T-helper 2 cell treated with Interferon-gamma antibody and Interleukin-4, amounts not matched to agents 5 μg/mL and 100 μg/mL, for 36 hours (primary cell): Measurements from ENCODE around the gene KIRREL3.

ENCODE experiments used
- DNase-seq: peaks from one replicate; pipeline ENCODE4 v3.0.0; 2021; ENCODE audit warnings: low spot score
- H3K27ac Mint-ChIP-seq: one replicate; pipeline ENCODE4 v1.8.0; 2021; ENCODE audit warnings: mild to moderate bottlenecking, mixed read lengths
- H3K27me3 Mint-ChIP-seq: one replicate; pipeline ENCODE4 v1.8.0; 2021; ENCODE audit warnings: low read depth, mixed read lengths
- H3K36me3 Mint-ChIP-seq: one replicate; pipeline ENCODE4 v1.8.0; 2021; ENCODE audit warnings: low read depth, mixed read lengths
- H3K4me1 Mint-ChIP-seq: one replicate; pipeline ENCODE4 v1.8.0; 2021; ENCODE audit warnings: low read depth, mixed read lengths
- H3K4me3 Mint-ChIP-seq: one replicate; pipeline ENCODE4 v1.8.0; 2022; ENCODE audit warnings: mild to moderate bottlenecking, moderate library complexity, mixed read lengths
- H3K9me3 Mint-ChIP-seq: one replicate; pipeline ENCODE4 v1.8.0; 2021; ENCODE audit warnings: mixed read lengths

KIRREL3 gene

GRCh38 chr11:126718276-126718675 lies 282.3 kb downstream of the KIRREL3 start:
- Mint-ChIP-seq H3K27ac (no peak overlapping the region), H3K27me3 (peaks cover 2% of the 10 kb centered on the region), H3K4me1 (no peaks in the 10 kb centered on the region)

GRCh38 chr11:126716456-126717083 lies 284.0 kb downstream of the KIRREL3 start:
- Mint-ChIP-seq H3K27ac (no peak overlapping the region), H3K36me3 (no peaks in the 10 kb centered on the region), H3K27me3 (peaks cover 6% of the 10 kb centered on the region), H3K4me3 (no peak overlapping the region), H3K4me1 (no peaks in the 10 kb centered on the region), H3K9me3 (no peaks in the 10 kb centered on the region)
- peak; percentile 6 for DNase-seq

More at GRCh38 chr11:126718276-126718675, 282.3 kb downstream of the KIRREL3 start:
- no peak overlapping the region for H3K4me3 Mint-ChIP-seq
- H3K36me3 Mint-ChIP-seq = no peaks in the 10 kb centered on the region
- no peak for DNase-seq
- no peaks in the 10 kb centered on the region for H3K9me3 Mint-ChIP-seq

- no peaks in the 10 kb centered on the region for H3K4me1 Mint-ChIP-seq
Measured at GRCh38 chr11:126713806-126714205, 286.8 kb downstream of the KIRREL3 start.

GRCh38 chr11:126711977-126712625 lies 288.5 kb downstream of the KIRREL3 start:
- Mint-ChIP-seq H3K36me3 (no peaks in the 10 kb centered on the region), H3K4me3 (no peak overlapping the region), H3K27ac (no peak overlapping the region), H3K9me3 (no peaks in the 10 kb centered on the region), H3K4me1 (no peaks in the 10 kb centered on the region), H3K27me3 (peaks cover 9% of the 10 kb centered on the region)
- no peak for DNase-seq

More at GRCh38 chr11:126713806-126714205, 286.8 kb downstream of the KIRREL3 start:
- Mint-ChIP-seq H3K36me3 (no peaks in the 10 kb centered on the region), H3K27ac (no peak overlapping the region), H3K4me3 (no peak overlapping the region), H3K27me3 (peaks cover 9% of the 10 kb centered on the region), H3K9me3 (no peaks in the 10 kb centered on the region)
- DNase-seq = no peak

GRCh38 chr11:126710804-126711399 lies 289.7 kb downstream of the KIRREL3 start:
- peaks cover 9% of the 10 kb centered on the region for H3K27me3 Mint-ChIP-seq
- H3K4me3 Mint-ChIP-seq = no peak overlapping the region
- no peak for DNase-seq

GRCh38 chr11:126707498-126707897 lies 293.1 kb downstream of the KIRREL3 start:
- no peaks in the 10 kb centered on the region for H3K36me3 Mint-ChIP-seq
- no peaks in the 10 kb centered on the region for H3K9me3 Mint-ChIP-seq
- H3K4me3 Mint-ChIP-seq = no peak overlapping the region
- peaks cover 3% of the 10 kb centered on the region for H3K27me3 Mint-ChIP-seq
- DNase-seq = no peak
- no peak overlapping the region for H3K27ac Mint-ChIP-seq
- H3K4me1 Mint-ChIP-seq = no peaks in the 10 kb centered on the region

More at GRCh38 chr11:126710804-126711399, 289.7 kb downstream of the KIRREL3 start:
- no peaks in the 10 kb centered on the region for H3K36me3 Mint-ChIP-seq
- no peak overlapping the region for H3K27ac Mint-ChIP-seq
- no peaks in the 10 kb centered on the region for H3K4me1 Mint-ChIP-seq
- no peaks in the 10 kb centered on the region for H3K9me3 Mint-ChIP-seq

- Mint-ChIP-seq H3K27ac (no peak overlapping the region), H3K9me3 (no peaks in the 10 kb centered on the region), H3K27me3 (no peaks in the 10 kb centered on the region), H3K4me3 (no peak overlapping the region), H3K4me1 (no peaks in the 10 kb centered on the region), H3K36me3 (no peaks in the 10 kb centered on the region)
- no peak for DNase-seq
Measured at GRCh38 chr11:126704096-126704495, 296.5 kb downstream of the KIRREL3 start.

- no peak for DNase-seq
- Mint-ChIP-seq H3K4me1 (no peaks in the 10 kb centered on the region), H3K27me3 (no peaks in the 10 kb centered on the region), H3K9me3 (no peaks in the 10 kb centered on the region), H3K36me3 (no peaks in the 10 kb centered on the region), H3K4me3 (no peak overlapping the region), H3K27ac (no peak overlapping the region)
Measured at GRCh38 chr11:126703662-126704061, 296.9 kb downstream of the KIRREL3 start.

- Mint-ChIP-seq H3K36me3 (no peaks in the 10 kb centered on the region), H3K27me3 (no peaks in the 10 kb centered on the region), H3K4me1 (no peaks in the 10 kb centered on the region), H3K27ac (no peak overlapping the region), H3K9me3 (no peaks in the 10 kb centered on the region), H3K4me3 (no peak overlapping the region)
- no peak for DNase-seq
Measured at GRCh38 chr11:126702987-126703386, 297.6 kb downstream of the KIRREL3 start.

GRCh38 chr11:126702165-126702720 lies 298.3 kb downstream of the KIRREL3 start:
- no peak overlapping the region for H3K4me3 Mint-ChIP-seq
- H3K36me3 Mint-ChIP-seq = no peaks in the 10 kb centered on the region
- H3K4me1 Mint-ChIP-seq = no peaks in the 10 kb centered on the region
- no peaks in the 10 kb centered on the region for H3K27me3 Mint-ChIP-seq
- H3K27ac Mint-ChIP-seq = no peak overlapping the region
- no peak for DNase-seq
- no peaks in the 10 kb centered on the region for H3K9me3 Mint-ChIP-seq

- H3K4me1 Mint-ChIP-seq = no peaks in the 10 kb centered on the region
- H3K36me3 Mint-ChIP-seq = no peaks in the 10 kb centered on the region
- no peak overlapping the region for H3K27ac Mint-ChIP-seq
- DNase-seq = no peak
- no peaks in the 10 kb centered on the region for H3K27me3 Mint-ChIP-seq
- no peaks in the 10 kb centered on the region for H3K9me3 Mint-ChIP-seq
- H3K4me3 Mint-ChIP-seq = no peak overlapping the region
Measured at GRCh38 chr11:126701520-126701897, 299.1 kb downstream of the KIRREL3 start.

- Mint-ChIP-seq H3K27ac (no peak overlapping the region), H3K36me3 (no peaks in the 10 kb centered on the region), H3K27me3 (no peaks in the 10 kb centered on the region), H3K4me3 (no peak overlapping the region), H3K9me3 (no peaks in the 10 kb centered on the region), H3K4me1 (no peaks in the 10 kb centered on the region)
- no peak for DNase-seq
Measured at GRCh38 chr11:126700768-126701519, 299.6 kb downstream of the KIRREL3 start.

GRCh38 chr11:126698576-126698975 lies 302.0 kb downstream of the KIRREL3 start:
- no peaks in the 10 kb centered on the region for H3K36me3 Mint-ChIP-seq
- no peaks in the 10 kb centered on the region for H3K4me1 Mint-ChIP-seq
- H3K9me3 Mint-ChIP-seq = no peaks in the 10 kb centered on the region
- DNase-seq = no peak
- H3K27ac Mint-ChIP-seq = no peak overlapping the region
- no peaks in the 10 kb centered on the region for H3K27me3 Mint-ChIP-seq
- H3K4me3 Mint-ChIP-seq = no peak overlapping the region

GRCh38 chr11:126697936-126698335 lies 302.6 kb downstream of the KIRREL3 start:
- H3K4me1 Mint-ChIP-seq = no peaks in the 10 kb centered on the region
- no peak for DNase-seq
- H3K9me3 Mint-ChIP-seq = no peaks in the 10 kb centered on the region
- no peak overlapping the region for H3K4me3 Mint-ChIP-seq
- no peaks in the 10 kb centered on the region for H3K36me3 Mint-ChIP-seq
- H3K27ac Mint-ChIP-seq = no peak overlapping the region
- H3K27me3 Mint-ChIP-seq = no peaks in the 10 kb centered on the region
